Liver (tissue), 9 donors: ENCODE measurements around the gene PTPN2. TPM values are rescaled to one million over a fixed set of nuclear protein-coding genes. Genes with fewer than 3 reads are reported as not detected.

Experiments
- DNase-seq: peaks from one replicate; pipeline ENCODE4 v3.0.0-alpha.2; 2017; ENCODE audit warnings: low spot score
- H3K27ac ChIP-seq, 2 donors: one replicate each; pipeline ENCODE4 v1.7.0; 2013; ENCODE audit warnings: inconsistent platforms in 2 of 2, low read length in 2 of 2, control low read depth in 1 of 2, low read depth in 1 of 2, mild to moderate bottlenecking in 1 of 2
- H3K27me3 ChIP-seq, 4 donors: one replicate each; pipeline versions ENCODE4 v1.6.1 to v1.7.0; 2013; ENCODE audit warnings: low read length in 3 of 4, inconsistent platforms in 1 of 4, mild to moderate bottlenecking in 1 of 4, moderate library complexity in 1 of 4; ENCODE audit not compliant: control insufficient read depth in 4 of 4, insufficient read depth in 4 of 4
- H3K36me3 ChIP-seq, 4 donors: one replicate each; pipeline versions ENCODE4 v1.6.1 to v1.7.0; 2013; ENCODE audit warnings: low read length in 3 of 4, mild to moderate bottlenecking in 3 of 4, low read depth in 1 of 4, moderate library complexity in 1 of 4; ENCODE audit not compliant: control insufficient read depth in 4 of 4, insufficient read depth in 3 of 4
- H3K4me1 ChIP-seq, 4 donors: one replicate each; pipeline versions ENCODE4 v1.6.1 to v1.7.0; 2013; ENCODE audit warnings: low read length in 3 of 4, mild to moderate bottlenecking in 3 of 4, moderate library complexity in 1 of 4; ENCODE audit not compliant: control insufficient read depth in 4 of 4, insufficient read depth in 4 of 4
- H3K4me3 ChIP-seq, 3 donors: one replicate each; pipeline versions ENCODE4 v1.6.1 to v1.7.0; 2013; ENCODE audit warnings: low read length in 3 of 3, control low read depth in 1 of 3, low read depth in 1 of 3, mild to moderate bottlenecking in 1 of 3
- H3K9ac ChIP-seq, 2 donors: one replicate each; pipeline ENCODE4 v1.7.0; 2013; ENCODE audit warnings: low read length in 2 of 2, mild to moderate bottlenecking in 2 of 2, moderate library complexity in 2 of 2, control low read depth in 1 of 2, low read depth in 1 of 2
- H3K9me3 ChIP-seq, 4 donors: one replicate each; pipeline versions ENCODE4 v1.6.1 to v1.7.0; 2013; ENCODE audit warnings: low read length in 3 of 4; ENCODE audit not compliant: control insufficient read depth in 4 of 4
- ATF3 ChIP-seq: IDR thresholded peaks from 2 replicates; pipeline ENCODE4 v1.6.1; 2016; ENCODE audit warnings: antibody characterized with exemption
- CTCF ChIP-seq: fragments of 150-350 bp; IDR thresholded peaks from 2 replicates; pipeline ENCODE4 v1.5.1; 2017; ENCODE audit warnings: improper control_type of control experiment, low read depth, low read length; ENCODE audit not compliant: missing input control
- FOXA1 ChIP-seq: IDR thresholded peaks from 2 replicates; pipeline ENCODE4 v1.6.1; 2016; ENCODE audit warnings: antibody characterized with exemption
- GABPA ChIP-seq, 2 donors: IDR thresholded peaks in 1 of 2; conservative IDR thresholded peaks in 1 of 2; 2 replicates each; pipeline ENCODE4 v1.6.1; 2016; ENCODE audit warnings: antibody characterized with exemption in 2 of 2, mild to moderate bottlenecking in 1 of 2, moderate library complexity in 1 of 2
- HNF4A ChIP-seq, 2 donors: conservative IDR thresholded peaks; 2 replicates each; pipeline ENCODE4 v1.6.1; 2016; ENCODE audit warnings: antibody characterized with exemption in 2 of 2, mild to moderate bottlenecking in 2 of 2
- HNF4G ChIP-seq: IDR thresholded peaks from 2 replicates; pipeline ENCODE4 v1.6.1; 2016; ENCODE audit warnings: antibody characterized with exemption
- JUND ChIP-seq, 2 donors: IDR thresholded peaks; 2 replicates each; pipeline ENCODE4 v1.6.1; 2016; ENCODE audit warnings: antibody characterized with exemption in 2 of 2
- NR2F2 ChIP-seq: IDR thresholded peaks from 2 replicates; pipeline ENCODE4 v1.6.1; 2016; ENCODE audit warnings: antibody characterized with exemption
- RAD21 ChIP-seq, 2 donors: IDR thresholded peaks; 2 replicates each; pipeline ENCODE4 v1.6.1; 2016; ENCODE audit warnings: antibody characterized with exemption in 2 of 2, mild to moderate bottlenecking in 2 of 2
- REST ChIP-seq: IDR thresholded peaks from 2 replicates; pipeline ENCODE4 v1.6.1; 2016; ENCODE audit warnings: antibody characterized with exemption, mild to moderate bottlenecking
- RXRA ChIP-seq, 2 donors: IDR thresholded peaks; 2 replicates each; pipeline ENCODE4 v1.6.1; 2017 to 2018; ENCODE audit warnings: antibody characterized with exemption in 2 of 2, mild to moderate bottlenecking in 1 of 2
- SP1 ChIP-seq: IDR thresholded peaks from 2 replicates; pipeline ENCODE4 v1.6.1; 2018; ENCODE audit warnings: antibody characterized with exemption, mild to moderate bottlenecking
- TAF1 ChIP-seq: conservative IDR thresholded peaks from 2 replicates; pipeline ENCODE4 v1.6.1; 2016; ENCODE audit warnings: antibody characterized with exemption, mild to moderate bottlenecking
- YY1 ChIP-seq: IDR thresholded peaks from 2 replicates; pipeline ENCODE4 v1.6.1; 2016; ENCODE audit warnings: antibody characterized with exemption, mild to moderate bottlenecking
- ZBTB33 ChIP-seq: IDR thresholded peaks from 2 replicates; pipeline ENCODE4 v1.6.1; 2016; ENCODE audit warnings: antibody characterized with exemption
- WGBS: extraction: QIAGEN DNeasy Blood & Tissue Kit; methylation state at CpG from one replicate; pipeline ENCODE4 v1.1.7; 2013; 5-methylcytosine and 5-hydroxymethylcytosine counted together
- polyA plus RNA-seq, 2 donors: library from polyadenylated mRNA; stranded (reverse) in 1 of 2; unstranded in 1 of 2; fragments of 200-250 nt in 1 of 2; fragments of >200 nt in 1 of 2; fragmentation: Nextera tagmentation in 1 of 2; extraction: Ambion mirVana in 1 of 2; gene quantifications; one replicate each; pipeline versions ENCODE4 v1.2.1 to v1.2.3, GENCODE V29; 2013 to 2015
- total RNA-seq, 2 donors: library from RNA; depleted of rRNA; stranded (reverse); fragments of >200 nt; gene quantifications; one replicate each; pipeline ENCODE4 v1.2.3, GENCODE V29; 2014
- donor health status: healthy.
- donor health status: healthy.
- donor health status: healthy.
- donor health status: healthy.
- donor health status: healthy.

The PTPN2 gene
- total and polyA plus RNA-seq, 4 donors = 9.2 to 21.2 (median 14.9) TPM

- no peak for TF ChIP-seq ZBTB33
- no peak for TF ChIP-seq TAF1
- TF ChIP-seq RXRA (IDR thresholded peaks at IDR 0.05) = no peak
- no peak for TF ChIP-seq YY1
- no peak for TF ChIP-seq HNF4G
- TF ChIP-seq REST = no peak
- TF ChIP-seq FOXA1 = no peak
- no peak for TF ChIP-seq JUND (IDR thresholded peaks at IDR 0.05)
- TF ChIP-seq RAD21 (IDR thresholded peaks at IDR 0.05) = no peak
- TF ChIP-seq NR2F2 = no peak
- no peak for TF ChIP-seq GABPA (IDR thresholded peaks at IDR 0.05 in 1 of 2, conservative IDR thresholded peaks at IDR 0.05 in 1 of 2)
- no peak for TF ChIP-seq ATF3
- no peak for TF ChIP-seq HNF4A (conservative IDR thresholded peaks at IDR 0.05)
- no peak for TF ChIP-seq SP1
- no peak for TF ChIP-seq CTCF
- H3K36me3 ChIP-seq = no peaks in the 10 kb centered on the region
- H3K4me1 ChIP-seq = no peaks in the 10 kb centered on the region
- H3K27ac ChIP-seq = no peak overlapping the region
- DNase-seq = no peak
- H3K4me3 ChIP-seq = no peak overlapping the region
- H3K9me3 ChIP-seq = no peaks in the 10 kb centered on the region
- WGBS = 93% methylated on average over 5 of the region's 5 CpGs
- H3K9ac ChIP-seq = no peak overlapping the region
- no peaks in the 10 kb centered on the region for H3K27me3 ChIP-seq
Observed at GRCh38 chr18:12748671-12749070, 135.4 kb downstream of the PTPN2 start.

GRCh38 chr18:12747530-12748315 is 136.3 kb downstream of the PTPN2 start:
- H3K9me3 ChIP-seq = no peaks in the 10 kb centered on the region
- TF ChIP-seq FOXA1 (no peak), RAD21 (IDR thresholded peaks at IDR 0.05) (no peak), CTCF (no peak), HNF4G (no peak)
- no peaks in the 10 kb centered on the region for H3K36me3 ChIP-seq
- H3K4me1 ChIP-seq = no peaks in the 10 kb centered on the region
- DNase-seq = no peak
- H3K4me3 ChIP-seq = no peak overlapping the region
- 92% methylated on average over 8 of the region's 8 CpGs for WGBS
- no peak overlapping the region for H3K27ac ChIP-seq
- H3K27me3 ChIP-seq = no peaks in the 10 kb centered on the region
- H3K9ac ChIP-seq = no peak overlapping the region
